Right ventricle myocardium superior (tissue), 1 donor: ENCODE measurements around the gene STRN3. TPM values are rescaled to one million over a fixed set of nuclear protein-coding genes. Genes with fewer than 3 reads are reported as not detected.

Experiments used
- ATAC-seq: fragments of 200-7000 bp; cut with Tn5 transposase; one replicate; pipeline ENCODE4 v1.9.1; 2020; ENCODE audit warnings: mild to moderate bottlenecking; ENCODE audit not compliant: poor library complexity
- DNase-seq: peaks from one replicate; pipeline ENCODE4 v3.0.0-alpha.2; 2020
- intact Hi-C: fragments of 100-400 bp; cut with DNase I; formaldehyde crosslinking; loops from one replicate; pipeline ENCODE4 v1.11.2; 2022
- total RNA-seq: library from RNA; stranded (reverse); fragmentation: NEBNext Ultra II Directional; extraction: Animal tissue kit (Norgen Biotek cat#: 25700); gene quantifications from one replicate; pipeline ENCODE4 v1.2.1, GENCODE V29; 2021
- donor health status: DM: no; HTN: yes; CAD: no; lungs with severe emphysema.

STRN3 gene
- total RNA-seq, 1 donor from 2014 or later = 45.1 TPM

DNA sequence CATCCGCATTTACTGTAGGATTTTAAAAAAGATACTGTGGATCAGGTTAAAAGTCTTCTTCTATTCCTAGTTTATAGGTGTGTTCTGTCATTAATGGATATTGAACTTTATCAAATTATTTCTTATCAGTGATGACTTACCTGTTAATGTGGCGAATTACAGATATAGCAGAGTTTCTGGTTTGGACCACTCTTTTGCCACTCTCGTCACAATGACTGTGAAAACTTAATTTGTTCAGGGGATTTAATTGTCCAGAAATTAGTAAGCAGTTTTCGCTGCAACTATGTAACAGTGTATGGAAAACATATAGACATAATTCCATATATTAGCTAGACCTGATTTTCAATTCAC lies 137.0 kb downstream of the STRN3 start:
- DNase-seq (no peak), ATAC-seq (no peak)
- intact Hi-C loops = no loop called here

DNA sequence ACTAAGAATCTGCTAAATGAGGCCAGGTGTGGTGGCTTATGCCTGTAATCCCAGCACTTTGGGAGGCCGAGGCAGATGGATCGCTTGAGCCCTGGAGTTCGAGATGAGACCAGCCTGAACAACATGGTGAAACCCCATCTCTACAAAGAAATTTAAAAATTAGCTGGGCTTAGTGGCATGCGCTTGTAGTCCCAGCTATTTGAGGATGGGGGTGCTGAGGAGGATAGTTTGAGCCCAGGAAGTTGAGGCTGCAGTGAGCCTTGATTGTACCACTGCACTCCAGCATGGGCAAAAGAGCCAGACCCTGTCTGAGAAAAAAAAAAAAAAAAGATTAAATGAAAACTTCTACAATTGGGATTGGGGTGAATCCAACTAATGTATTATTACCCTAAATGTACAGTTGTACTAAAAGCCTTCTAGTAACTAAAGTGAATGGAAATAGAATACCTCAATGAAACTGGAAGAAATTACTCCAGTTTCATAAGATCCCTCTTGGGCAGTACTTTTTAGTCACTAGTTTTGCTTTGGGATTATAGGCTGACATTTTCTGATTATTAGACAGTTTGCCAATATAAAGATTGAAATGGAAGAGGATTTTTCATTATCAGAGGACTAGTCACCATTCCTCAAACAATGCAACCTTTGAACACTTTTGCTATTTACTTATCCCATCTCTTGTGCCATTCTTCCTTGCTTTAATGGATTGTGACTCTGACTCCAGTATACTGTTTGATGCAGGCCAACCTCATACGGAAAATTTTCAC lies 137.5 kb downstream of the STRN3 start:
- ATAC-seq (no peak), DNase-seq (no peak)
- intact Hi-C loops = no loop called here

DNA sequence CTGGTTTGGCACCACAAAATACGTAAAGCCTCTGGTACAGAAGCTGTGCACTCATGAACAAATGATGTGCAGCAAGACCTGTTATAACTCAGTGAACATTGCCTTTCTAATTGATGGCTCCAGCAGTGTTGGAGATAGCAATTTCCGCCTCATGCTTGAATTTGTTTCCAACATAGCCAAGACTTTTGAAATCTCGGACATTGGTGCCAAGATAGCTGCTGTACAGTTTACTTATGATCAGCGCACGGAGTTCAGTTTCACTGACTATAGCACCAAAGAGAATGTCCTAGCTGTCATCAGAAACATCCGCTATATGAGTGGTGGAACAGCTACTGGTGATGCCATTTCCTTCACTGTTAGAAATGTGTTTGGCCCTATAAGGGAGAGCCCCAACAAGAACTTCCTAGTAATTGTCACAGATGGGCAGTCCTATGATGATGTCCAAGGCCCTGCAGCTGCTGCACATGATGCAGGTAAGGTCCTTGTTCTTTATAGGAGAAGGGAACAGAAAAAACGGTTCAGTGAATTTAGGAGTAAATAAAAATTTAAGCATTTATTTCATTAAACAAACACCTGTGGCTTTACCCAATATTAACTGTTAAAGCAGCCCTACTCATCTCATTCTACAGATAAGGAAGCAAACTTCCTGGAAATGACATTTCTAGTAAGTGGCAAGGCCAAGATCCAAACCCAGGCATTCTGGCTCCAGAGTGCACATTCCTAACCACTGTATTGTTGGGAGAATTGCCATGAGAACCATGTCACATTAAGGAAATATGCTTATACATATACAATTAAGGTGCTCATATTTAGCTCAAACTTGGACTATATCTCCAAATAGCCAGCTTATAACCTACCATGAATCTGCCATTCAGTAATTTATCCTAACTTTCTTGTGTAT lies 140.1 kb downstream of the STRN3 start:
- ATAC-seq (no peak), DNase-seq (no peak)
- intact Hi-C loops = no loop called here

DNA sequence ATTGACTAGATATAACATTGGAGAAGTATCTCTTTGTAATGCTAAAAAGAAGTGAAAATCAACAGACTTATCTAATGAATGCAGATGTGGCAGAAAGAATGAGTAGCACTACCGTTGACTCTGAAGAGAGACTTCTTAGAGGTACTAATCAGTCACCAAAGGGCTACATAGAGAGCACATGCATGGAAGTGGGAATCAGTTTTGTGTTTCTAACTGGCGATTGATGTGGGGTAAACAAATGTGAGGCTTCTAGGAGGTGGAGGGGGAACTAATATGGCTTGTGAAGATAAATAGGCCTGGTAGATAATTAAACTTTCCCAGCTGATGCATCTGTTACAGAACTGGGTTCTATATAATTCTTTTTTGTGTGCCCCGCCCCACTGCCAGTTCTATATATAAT lies 141.3 kb downstream of the STRN3 start:
- intact Hi-C loops = no loop called here
- no peak for ATAC-seq

DNA sequence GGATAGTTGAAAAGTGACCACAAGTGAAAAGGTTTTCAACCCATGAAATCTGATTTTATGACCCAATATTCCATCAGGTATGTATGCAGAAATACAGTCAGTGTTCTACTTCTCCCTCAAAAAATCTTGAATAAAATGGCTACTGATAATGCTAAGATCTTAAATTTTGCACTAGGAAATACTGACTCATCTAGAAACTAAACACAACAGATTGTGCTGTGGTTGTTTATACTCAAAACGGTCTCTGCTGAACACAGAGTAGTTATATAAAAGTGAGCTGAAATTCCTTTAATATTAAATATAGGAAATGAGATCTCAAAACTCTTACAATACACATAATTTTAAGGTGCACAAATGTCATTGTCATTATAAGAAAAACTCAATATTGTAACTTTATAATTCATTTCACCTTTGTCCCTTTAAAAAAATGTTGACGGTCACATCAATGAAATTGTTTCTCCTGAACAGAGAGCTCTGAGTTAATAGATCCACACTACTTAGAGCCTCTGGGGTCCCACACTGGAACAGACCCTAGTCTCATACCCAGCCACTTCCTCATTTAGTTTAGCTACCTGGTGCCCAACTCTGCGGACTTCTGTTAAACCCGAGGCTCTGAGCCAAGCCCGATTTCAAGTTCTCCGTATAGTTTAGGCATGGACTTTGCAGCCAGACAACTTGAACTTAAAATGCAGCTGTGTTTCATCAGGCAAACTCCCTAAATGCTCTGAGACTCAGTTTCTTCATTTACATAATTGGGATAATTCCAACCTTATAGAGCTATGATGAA lies 142.5 kb downstream of the STRN3 start:
- intact Hi-C loops = no loop called here
- ATAC-seq = no peak
- DNase-seq = no peak

More for the DNA sequence above, 141.3 kb downstream of the STRN3 start:
- no peak for DNase-seq

DNA sequence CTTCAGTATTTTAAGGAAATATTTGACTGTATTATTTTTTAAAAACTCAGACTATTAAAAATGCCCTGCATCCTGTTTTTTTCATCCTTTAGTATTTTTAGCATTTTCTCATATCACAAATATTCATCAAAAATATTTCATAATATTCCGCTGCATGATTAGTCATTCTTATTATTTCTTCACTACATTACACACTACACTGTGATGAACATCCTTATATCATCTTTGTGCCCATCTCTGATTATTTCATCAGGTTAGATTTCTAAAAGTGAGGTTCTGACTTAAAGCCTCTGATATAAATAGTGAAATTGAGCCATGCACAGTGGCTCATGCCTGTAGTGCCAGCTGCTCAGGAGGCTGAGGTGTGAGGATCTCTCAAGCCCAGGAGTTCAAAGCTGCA lies 143.7 kb downstream of the STRN3 start:
- DNase-seq (no peak), ATAC-seq (no peak)
- intact Hi-C loops = no loop called here

DNA sequence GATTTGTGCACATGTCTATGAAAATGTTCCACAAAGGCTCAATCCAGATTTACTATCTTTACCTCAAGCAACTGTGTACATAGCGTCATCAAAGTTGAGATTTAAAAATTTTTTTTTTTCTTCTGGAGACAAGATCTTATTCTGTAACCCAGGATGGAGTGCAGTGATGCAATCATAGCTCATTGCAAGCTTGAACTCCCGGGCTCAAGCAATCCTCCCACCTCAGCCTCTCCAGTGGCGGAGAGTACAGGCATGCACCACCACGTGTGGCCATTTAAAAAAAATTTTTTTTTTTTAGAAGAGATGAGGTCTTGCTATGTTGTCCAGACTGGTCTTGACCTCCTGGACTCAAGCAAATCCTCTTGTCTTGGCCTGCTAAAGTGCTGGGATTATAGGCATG lies 149.5 kb downstream of the STRN3 start:
- ATAC-seq = no peak
- intact Hi-C loops = no loop called here
- DNase-seq = no peak

DNA sequence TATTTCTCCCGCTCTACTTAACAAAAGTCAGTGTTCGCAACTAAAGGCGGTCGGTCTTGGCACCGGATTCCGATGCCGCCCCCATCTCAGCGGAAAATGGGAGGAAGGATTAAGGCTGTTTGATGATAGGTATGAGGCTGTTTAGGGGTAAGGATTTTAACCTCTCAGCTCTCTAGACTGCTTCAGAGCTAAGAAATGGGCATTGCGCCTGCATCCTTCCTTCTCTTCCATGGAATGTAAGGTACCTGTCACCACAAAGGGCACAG lies 150.5 kb downstream of the STRN3 start:
- intact Hi-C loops = no loop called here
- DNase-seq (no peak), ATAC-seq (no peak)

DNA sequence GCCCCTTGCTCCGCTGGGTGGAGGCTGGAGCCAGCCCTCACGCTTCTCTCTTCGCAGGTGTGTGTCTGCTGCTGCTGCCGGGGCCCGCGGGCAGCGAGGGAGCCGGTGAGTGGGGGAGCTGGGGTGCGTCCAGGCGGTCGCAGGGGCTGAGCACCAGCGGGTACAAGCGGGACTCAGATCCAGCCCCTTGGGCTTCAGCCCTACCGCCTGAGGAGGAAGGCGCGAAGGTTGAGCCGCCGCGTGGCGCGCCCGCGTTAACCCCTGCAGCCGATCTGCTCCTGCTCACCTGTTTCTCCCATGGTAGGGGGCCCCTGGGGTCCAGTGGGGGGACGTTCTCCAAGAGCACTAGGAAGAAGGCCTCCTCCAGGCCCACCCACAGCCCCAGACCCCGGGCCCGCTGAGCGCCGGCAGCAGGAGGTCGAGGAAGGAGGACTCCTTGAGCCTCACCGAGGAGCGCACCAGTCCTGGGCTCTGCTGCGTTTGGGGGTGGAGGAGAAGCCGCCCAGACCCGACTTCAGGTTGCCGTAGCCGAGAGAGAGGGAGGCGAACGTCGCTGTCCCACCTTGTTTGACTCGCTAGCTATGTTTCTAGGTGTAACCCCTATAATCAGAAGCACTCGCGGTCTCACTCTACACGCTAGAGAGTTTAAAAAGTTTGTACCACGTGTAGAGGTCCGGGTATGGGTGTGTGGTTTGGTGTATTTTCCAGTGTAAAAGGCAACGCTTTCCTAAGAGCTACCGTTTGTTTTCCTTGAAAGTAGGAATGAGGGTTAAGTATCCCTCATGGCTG lies 151.0 kb downstream of the STRN3 start:
- peak; percentile 33 for ATAC-seq
- DNase-seq = peak; percentile 38
- intact Hi-C loops = no loop called here

DNA sequence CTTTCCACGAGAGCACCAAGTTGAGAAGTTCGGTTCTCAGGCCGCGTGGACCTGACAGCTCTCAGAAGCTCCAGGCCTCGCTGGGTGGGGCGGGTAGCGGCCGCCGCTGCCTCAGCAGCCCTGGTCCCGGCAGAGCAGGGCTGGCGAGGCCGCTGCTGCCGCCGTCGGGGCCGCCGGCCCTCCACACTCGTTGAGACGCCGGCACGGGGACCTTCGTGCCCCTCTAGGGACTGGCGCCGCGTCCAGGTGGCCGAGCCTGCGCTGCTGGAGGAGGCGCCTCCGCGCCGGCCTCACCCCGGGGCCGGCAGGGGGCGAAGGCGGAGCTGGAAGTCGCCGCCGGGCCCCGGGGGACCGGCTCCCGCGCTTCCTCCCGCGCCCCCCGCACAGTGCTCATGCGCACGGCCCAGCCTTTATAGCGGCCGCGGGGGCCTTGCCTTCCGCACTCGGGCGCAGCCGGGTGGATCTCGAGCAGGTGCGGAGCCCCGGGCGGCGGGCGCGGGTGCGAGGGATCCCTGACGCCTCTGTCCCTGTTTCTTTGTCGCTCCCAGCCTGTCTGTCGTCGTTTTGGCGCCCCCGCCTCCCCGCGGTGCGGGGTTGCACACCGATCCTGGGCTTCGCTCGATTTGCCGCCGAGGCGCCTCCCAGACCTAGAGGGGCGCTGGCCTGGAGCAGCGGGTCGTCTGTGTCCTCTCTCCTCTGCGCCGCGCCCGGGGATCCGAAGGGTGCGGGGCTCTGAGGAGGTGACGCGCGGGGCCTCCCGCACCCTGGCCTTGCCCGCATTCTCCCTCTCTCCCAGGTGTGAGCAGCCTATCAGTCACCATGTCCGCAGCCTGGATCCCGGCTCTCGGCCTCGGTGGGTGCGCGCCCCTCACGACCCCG lies 151.8 kb downstream of the STRN3 start, which contains the start of gene COCH:
Gene COCH, plus strand, starts transcription at position 440 of the 879 bp plus-strand sequence. Its CDS starts 380 bp downstream, at position 820.
- peak; percentile 50 for DNase-seq
- ATAC-seq = peak; percentile 88
- intact Hi-C loops = no loop called here

DNA sequence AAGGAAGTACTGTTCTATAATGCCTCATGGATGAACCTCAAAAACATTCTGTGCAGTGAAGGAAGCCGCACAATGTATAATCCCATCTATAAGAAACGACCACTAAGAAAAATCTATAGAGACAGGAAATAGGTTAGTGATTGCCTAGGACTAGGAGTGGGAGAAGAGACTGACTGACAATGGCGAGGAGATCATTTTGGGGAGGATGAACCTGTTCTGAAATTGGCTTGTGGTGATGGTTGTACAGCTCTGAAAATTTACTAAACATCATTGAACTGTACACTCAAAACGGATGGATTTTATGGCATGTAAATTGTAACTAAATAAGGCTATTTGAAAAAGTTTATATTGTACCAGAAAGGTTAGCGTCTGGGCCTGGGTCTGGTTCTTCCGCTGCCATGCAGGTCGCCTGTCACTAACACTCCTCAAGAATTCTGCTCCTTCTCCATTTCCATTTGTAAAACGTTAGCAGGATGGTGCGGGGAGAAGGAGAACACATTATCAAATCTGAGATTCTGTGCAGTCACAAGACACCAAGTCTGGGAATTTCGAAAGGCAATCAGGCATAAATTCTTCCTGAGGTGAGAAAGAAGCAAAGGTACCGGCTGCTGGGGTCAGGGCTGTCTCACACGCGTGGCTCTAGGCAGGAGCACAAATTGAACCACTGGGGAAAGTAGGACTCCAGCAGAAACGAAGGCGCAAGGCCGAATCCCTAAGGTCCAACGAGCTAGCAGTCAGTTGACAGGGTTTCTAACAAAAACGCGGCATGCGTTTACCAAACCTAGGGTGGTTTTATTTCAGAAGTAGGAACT lies 152.7 kb downstream of the STRN3 start:
- no peak for DNase-seq
- intact Hi-C loops = no loop called here
- no peak for ATAC-seq

DNA sequence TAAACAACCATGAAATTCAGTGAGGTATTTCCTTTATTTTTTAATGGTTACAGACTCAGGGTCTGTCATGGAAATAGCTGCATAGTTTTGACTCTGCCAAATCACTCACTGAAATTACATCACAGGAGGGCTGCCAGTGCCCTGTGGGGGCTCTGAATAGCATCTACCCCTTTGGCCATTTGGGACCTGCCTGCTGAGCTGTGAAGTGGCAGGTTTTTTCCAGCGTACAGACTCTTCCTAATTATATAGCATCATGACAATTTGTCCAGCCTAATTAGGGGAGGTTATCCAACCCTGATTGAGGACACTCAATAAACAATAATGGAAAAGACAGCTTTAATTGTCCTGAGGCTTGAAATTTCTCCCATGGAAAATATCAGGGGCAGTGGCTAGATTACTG lies 153.6 kb downstream of the STRN3 start:
- DNase-seq (no peak), ATAC-seq (no peak)
- intact Hi-C loops = no loop called here

DNA sequence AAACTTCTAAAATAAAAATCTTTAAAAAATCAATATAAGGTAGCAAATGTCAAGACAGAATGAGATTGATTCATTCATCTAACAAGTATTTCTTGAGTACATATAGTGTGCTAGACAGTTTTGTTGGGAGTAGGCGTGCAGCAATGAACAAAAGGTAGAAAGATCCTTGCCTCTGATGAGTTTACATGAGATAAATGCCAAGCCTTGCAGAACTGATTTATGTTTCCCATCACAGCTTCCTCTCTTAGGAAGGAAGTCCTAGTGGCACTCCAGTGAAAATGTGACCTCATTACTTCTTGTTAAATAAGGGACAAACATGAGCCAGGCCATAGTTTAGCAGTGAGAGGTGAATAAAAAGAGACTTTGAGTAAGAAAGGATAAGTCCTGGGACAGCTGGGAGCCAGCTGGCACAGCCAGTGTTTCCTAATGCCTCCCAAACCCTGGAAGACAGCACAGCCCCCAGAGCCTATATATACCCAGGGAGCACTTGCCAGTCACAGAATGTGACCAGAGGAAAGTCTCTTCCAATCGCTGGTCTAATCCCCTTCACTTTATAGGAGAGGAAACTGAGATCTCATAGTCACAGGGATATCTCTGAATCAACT lies 156.5 kb downstream of the STRN3 start:
- DNase-seq (no peak), ATAC-seq (no peak)
- intact Hi-C loops = no loop called here

DNA sequence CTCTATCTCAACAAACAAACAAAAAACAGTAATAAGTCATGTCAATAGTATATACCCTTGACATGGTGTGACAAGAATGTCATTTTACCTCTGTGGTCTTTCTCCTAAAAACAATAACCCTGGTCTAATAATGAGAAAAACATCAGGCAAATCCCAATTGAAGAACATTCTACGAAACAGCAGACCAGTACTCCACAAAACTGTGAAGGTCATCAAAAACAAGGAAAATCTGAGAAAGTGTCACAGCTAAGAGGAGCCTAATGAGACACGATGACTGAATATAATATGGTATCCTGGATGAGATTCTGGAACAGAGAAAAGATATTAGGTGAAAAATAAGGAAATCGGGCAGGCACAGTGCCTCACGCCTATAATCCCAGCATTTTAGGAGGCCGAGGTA lies 157.4 kb downstream of the STRN3 start:
- no peak for DNase-seq
- no peak for ATAC-seq
- intact Hi-C loops = no loop called here

DNA sequence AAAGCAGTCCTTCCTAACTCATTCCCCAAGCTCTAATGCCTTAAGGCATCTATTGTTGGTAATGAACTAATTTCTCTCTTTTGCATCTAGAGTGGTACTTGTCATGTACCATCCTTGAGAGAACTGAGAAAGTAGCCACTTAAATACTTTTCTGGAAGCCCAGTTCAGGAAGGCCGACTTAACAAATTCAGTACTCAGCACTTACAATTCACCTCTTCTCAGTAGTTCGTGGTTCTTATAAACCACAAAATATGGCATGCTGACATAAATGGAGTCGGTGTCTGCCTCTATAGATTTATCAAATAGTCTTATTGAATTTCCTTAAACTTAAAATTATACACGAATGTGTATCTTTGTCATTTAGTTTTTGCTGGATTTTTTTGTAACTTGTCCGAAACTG lies 161.2 kb downstream of the STRN3 start:
- intact Hi-C loops = no loop called here
- DNase-seq (no peak), ATAC-seq (no peak)

DNA sequence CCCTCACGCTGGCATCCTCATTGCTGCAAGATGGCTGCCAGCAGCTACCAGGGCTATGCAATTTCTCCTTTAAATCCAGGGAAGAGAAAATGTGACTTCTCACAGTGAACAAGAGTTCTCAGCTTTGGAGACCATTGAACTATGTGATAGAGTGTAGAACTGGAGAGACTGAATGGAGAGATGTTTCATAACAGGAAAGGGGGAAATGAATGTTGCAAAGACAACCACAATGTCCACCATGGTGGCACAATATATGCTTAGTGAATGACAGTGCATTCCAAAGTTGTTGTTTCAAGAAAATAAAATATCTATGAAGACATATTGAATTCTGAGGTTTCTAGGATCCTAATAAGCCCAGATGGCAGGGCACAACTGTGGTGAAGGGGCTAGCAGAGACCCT lies 165.0 kb downstream of the STRN3 start:
- ATAC-seq (no peak), DNase-seq (no peak)
- intact Hi-C loops = no loop called here
